SHP77 treated with DMSO at 0.1 percent for 48 hours (cell line): ENCODE data around the gene FBXL16.

Source experiments
- DNase-seq: peaks from one replicate; lab custom pipeline; 2025; lab: John Stamatoyannopoulos, UW

The FBXL16 gene

GRCh38 chr16:734981-735881 is 29.6 kb upstream of the FBXL16 start:
- no peak for DNase-seq

GRCh38 chr16:734208-734980 is 28.8 kb upstream of the FBXL16 start:
- no peak for DNase-seq

DNA sequence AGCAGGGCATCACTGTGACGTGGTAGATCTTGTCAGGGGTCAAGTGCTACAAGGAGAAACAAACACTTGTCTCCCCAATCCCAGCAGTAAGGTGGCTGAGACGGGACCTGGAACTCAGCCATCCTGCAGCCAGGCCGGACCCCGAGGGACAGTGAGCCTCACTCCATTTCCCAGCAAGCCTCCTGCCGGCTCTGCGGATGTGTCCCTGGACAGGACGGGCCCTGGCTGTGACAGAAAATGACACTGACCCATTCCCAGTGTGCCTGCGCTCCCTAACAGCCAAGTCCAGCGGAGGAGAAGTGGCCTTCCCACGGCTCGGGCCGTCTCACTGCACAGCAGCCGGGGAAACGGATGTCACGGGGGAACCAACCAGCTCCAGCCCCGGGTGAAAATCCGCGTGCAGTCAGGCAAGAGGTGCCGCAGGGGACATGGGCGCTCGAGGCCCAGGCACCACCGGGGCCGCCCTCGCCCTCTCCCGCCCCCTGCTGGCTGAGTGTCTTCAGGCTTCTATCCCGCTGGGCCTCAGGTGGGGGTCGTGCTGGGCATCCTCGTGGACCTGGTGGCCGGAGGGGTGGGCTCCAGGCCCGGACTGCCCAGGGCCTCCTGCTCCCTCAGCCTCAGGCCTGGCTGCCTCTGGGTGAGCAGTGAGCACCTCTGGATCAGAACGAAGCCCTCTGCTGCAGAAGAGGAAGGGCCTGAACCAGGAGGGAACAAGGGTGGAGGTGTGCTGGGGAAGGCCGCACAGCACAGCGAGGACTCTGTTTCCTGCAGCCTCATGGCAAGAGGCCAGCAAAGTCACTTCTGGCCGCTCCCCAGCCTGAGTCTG is 28.0 kb upstream of the FBXL16 start:
- no peak for DNase-seq

- DNase-seq, result no peak
These were observed 27.3 kb upstream of the FBXL16 start for GRCh38 chr16:732936-733335.

GRCh38 chr16:732332-732731 is 26.7 kb upstream of the FBXL16 start:
- no peak for DNase-seq

GRCh38 chr16:730666-731509 is 25.3 kb upstream of the FBXL16 start:
- no peak for DNase-seq

- no peak for DNase-seq
These were observed 24.4 kb upstream of the FBXL16 start for GRCh38 chr16:729768-730665.

DNA sequence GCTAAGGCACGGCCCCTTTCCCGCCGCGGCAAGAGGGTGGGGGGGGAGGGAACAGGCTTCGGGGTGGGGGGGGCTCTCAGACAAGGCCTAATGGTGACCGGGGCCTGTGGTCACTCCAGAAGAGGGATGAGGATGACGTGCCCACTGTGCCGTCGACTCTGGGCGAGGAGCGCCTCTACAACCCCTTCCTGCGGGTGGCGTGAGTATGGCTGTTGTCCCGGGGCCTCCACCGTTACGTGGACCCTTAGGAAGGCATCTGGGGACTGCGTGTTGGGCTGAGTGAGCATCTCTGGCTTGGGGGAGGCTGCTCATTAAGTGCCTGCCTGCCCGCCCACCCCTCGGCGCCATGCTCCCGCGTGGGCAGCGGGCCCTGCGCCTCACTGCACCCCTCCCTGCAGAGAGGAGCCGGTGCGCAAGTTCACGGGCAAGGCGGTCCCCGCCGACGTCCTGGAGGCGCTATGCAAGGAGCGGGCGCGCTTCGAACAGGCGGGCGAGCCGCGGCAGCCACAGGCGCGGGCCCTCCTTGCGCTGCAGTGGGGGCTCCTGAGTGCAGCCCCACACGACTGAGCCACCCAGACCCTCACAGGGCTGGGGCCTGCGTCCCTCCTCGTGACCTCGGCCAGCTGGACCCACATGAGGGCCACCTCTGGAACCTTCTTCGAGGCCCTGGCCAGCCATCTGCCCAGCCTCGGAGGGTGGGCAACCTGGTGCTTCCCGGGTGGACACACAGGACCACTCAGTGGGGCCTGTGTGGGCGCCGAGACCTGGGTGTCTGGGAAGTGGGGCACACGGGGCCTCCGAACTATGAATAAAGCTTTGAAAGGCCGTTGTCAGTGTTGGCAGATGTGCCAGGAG is 23.5 kb upstream of the FBXL16 start:
- no peak for DNase-seq

DNA sequence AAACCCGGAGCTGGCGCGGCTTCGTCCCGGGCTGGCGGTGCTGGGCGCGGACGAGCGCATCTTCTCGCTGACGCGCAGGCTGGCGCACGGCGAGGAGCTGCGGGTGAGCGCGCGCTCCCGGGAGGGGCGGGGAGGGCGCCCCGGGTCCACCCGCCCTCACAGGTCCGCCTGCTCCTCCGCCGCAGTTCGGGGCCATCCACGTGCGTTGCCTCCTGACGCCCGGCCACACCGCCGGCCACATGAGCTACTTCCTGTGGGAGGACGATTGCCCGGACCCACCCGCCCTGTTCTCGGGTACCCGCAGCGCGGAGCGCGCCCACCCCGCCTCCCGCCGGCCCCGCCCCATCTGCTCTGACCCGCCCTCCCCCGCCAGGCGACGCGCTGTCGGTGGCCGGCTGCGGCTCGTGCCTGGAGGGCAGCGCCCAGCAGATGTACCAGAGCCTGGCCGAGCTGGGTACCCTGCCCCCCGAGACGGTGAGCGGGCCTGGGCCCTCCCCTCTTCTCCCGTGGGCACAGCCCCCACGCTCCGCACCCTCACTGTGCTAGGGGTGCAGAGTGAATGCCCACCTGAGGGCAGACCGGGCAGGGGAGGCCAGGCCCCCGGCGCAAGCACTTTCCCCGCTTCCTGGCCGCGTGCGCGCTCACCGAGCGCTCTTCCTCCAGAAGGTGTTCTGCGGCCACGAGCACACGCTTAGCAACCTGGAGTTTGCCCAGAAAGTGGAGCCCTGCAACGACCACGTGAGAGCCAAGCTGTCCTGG is 22.7 kb upstream of the FBXL16 start:
- no peak for DNase-seq

DNA sequence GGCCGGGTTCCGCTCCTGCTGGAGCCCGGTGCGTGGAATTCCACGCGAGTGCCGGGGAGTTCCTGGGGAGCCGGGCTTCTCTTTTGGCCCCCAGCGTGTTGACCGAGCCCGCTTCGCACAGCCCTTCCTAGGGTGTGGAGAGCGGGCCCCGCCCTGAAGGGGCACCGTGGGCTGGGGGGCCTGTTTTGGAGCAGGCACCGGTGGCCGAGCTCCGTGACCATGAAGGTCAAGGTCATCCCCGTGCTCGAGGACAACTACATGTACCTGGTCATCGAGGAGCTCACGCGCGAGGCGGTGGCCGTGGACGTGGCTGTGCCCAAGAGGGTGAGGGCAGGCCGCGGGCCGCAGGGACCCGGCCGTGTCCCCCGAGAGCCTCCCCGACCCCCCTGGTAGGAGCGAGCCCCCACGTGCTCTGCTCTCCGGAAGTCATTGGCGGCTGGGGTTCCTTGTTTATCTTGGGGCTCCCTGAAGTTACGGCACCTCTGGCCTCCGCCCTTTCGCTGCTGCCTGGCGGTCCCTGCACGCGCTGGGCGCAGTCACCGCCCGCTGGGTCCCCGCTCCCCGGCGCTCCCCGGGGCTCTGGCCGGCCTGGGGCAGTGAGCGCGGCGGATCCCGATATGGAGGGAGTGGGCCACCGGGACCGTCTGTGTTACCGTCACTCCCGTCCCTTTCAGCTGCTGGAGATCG is 21.8 kb upstream of the FBXL16 start:
- no peak for DNase-seq

GRCh38 chr16:726438-727290 is 21.1 kb upstream of the FBXL16 start, which contains the start of the genes CCDC78 and HAGHL:
CCDC78 (minus strand) TSS chr16:726443; CDS start chr16:726367, 76 bp downstream.
HAGHL (plus strand) TSS chr16:727106; CDS start chr16:727510, 404 bp downstream.
- DNase-seq, result no peak

DNA sequence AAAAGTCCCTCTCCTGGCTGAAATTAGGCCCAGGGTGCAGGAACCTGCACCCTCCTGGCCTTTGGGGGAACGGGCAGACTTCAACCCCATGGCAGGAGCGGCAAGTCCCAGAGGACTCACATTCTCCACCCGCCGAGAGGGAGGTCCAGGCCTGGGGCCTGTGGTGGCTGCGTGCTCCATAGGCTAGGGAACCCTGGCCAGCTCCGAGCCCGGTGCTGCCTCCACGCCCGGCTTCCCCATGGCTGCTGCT is 20.5 kb upstream of the FBXL16 start:
- no peak for DNase-seq

GRCh38 chr16:725463-726187 is 20.0 kb upstream of the FBXL16 start:
- DNase-seq, result no peak

GRCh38 chr16:725041-725376 is 19.4 kb upstream of the FBXL16 start:
- no peak for DNase-seq

DNA sequence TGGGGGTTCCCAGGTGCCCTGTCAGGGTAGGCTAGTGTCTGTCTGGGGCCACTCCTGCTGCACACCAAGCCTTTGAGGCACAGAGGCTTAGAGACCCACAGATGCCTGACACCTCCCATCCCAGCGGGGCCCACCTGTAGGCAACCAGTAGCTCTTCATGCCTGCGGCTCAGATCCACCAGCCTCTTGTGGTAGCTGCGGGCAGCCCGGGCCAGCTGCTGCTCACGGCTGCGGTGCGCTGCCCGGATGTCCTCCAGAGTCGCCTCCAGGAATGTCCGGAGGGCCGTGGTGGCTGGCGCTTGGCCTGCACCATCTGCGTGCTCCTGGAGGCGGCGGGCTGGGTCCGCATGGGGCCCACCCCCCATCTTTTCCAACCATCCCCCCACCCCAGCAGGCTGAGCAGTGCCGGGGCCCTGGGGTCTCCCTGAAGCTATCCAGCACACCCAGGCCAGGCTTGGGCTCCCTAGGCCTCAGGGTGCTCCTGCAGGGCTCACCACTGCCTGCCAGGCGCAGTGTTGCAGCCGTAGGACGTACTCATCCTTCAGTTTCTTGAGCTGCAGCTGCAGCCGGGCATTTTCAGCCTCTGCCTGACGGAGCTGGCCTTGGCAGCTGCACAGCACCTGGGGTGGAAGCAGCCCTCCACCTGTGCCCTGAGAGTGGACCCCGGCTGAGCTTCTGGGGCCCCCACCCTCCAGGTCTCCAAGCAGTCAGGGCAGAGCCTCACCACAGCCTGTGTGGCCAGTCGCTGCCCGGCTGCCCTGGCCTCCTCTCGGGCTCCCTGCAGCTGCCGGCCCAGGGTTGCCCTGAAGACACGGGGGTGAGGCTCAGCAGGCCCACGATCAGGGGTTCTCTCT is 18.8 kb upstream of the FBXL16 start:
- no peak for DNase-seq

- DNase-seq, result no peak
These were observed 18.1 kb upstream of the FBXL16 start for GRCh38 chr16:723695-724094.
